ENCODE results near the gene URM1.

Gene URM1

DNA sequence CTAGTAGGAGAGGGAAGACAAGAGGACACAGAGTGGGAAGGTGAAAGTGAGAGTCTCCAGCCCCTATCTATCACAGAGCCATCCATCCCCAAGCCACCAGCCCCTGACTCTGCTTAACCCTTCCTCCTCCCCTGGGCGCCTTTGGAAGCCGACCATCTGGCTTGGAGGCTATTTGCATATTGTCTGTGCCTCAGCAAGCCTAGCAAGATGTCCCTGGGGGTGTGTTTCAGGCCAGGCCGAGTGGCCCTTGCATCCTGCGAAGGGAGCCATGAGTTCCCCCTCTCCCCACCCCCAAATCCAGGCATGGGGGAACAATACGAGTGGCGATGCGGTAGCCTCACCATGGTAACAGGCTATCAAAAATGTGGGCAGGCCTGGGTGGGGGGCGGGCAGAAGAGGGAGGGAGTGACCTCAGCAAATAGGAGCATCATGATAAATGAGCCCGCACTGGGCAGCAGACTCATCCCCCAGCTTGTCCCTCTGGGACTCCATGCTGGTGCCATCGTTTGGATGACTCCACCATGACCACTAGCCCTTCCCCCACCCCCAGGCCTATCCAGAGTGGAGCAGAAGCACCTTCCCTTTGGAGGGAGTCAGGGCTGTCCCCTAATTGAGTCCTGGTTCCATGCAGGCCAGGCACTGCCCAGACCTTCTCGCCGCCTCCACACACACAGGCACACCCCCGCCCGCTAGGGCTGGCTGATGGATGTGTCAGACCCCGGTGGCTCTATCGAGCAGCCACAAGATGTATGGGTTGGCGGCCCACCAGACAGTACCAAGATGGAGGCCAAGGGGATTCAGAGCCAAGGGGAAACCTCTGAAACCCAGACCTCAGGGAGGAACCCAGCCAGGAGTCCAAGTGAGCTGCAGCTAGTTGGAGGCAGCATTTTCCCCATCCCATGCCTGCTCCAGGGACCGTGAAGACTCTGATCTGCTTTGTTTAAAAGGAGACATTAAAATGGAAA lies 14.6 kb downstream of the URM1 start:
- FAIRE-seq (no peak), DNase-seq (ENCODE audit: insufficient read length, low spot score) (no peak)
- no peak for TF ChIP-seq POLR2A (IDR thresholded peaks at IDR 0.05; ENCODE audit: low read depth, low read length)

DNA sequence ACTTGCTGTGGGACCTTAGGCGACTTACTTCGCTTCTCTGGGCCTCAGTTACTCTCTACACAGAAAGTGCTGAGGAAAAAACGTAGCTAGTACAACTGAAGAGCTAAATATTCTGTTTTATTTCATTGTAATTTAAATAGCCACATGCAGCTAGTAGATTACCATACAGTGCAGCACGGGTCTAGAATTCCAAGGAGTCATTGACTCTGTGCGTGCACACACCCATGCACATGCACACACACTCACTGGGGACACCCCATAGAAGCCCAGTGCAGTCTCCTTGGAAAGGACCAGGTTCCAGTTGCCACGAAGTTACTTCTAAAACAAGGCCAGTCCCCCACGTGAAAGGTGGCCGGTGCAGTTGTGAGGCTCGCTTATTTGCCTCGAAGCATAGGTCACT lies 17.0 kb downstream of the URM1 start:
- no peak for TF ChIP-seq POLR2A (IDR thresholded peaks at IDR 0.05; ENCODE audit: low read depth, low read length)
- no peak for FAIRE-seq
- no peak for DNase-seq (ENCODE audit: insufficient read length, low spot score)

DNA sequence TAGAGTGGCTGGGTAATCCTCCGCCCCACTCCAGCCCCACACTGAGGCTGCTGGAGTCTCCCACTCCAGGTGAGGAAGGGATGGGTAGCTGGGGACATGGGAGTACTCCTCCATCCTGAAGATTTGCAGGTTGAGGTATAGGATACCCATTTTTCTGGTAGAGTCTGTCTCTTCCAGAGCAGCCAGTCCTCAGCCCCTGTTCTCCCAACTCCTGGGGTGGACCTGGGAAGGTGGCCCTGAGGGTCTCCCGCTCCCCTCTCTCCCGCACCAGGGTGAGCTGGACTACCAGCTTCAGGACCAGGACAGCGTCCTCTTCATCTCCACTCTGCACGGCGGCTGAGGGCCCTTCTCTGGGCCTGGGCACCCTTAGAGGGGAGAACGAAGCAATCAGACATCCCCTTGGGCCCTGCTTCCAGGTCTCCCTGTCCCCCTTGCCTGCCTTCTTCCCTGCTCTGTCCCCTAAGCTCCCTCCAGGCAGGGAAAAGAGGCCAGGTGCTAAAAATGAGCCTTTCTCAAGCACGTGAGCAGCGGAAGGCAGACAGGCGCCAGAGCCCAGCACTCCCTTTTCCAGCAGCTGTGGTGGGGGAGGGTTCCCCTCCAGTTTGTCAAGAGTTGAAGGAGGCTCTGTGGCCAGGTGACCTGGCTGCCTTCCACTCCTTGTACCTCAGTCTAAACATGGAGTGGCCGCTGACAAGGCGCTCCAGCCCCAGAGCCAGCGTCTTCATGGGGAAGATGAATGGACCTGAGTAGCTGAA lies 18.4 kb downstream of the URM1 start:
- no peak for DNase-seq (ENCODE audit: insufficient read length, low spot score)
- TF ChIP-seq POLR2A (IDR thresholded peaks at IDR 0.05; ENCODE audit: low read depth, low read length) = no peak
- no peak for FAIRE-seq

DNA sequence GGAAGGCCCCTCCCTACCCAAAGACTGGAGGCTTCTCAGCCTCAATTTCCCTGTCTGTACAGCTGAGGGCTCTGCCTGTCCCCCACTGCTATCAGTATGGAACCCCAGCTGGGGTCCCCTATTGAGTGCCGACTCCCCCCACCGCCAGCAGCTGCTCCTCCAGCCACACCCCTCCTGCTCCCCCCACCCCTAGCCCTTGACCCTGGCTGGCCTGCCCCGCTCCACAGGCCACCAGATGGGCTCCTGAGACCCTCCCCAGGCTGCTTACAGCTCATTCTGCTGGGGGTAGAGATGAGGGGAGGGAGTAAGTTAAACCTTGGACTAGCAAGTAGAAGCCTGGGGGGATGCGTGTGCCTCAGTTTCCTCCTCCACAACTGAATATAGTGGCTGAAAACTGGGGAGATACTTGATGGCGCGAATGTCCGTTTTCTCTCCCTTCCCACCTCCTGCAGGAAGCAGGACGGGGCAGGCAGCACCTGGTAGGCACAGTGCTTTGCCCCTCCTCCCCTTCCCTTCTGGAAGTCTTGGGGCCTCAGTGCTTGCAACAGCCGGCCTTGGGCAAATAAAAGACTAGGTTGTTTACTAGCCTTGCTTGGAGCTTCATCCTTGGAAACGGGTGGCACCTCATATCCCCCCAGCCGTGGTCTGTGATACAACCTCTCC lies 19.1 kb downstream of the URM1 start:
- TF ChIP-seq POLR2A (IDR thresholded peaks at IDR 0.05; ENCODE audit: low read depth, low read length) = no peak
- FAIRE-seq = no peak
- no peak for DNase-seq (ENCODE audit: insufficient read length, low spot score)

DNA sequence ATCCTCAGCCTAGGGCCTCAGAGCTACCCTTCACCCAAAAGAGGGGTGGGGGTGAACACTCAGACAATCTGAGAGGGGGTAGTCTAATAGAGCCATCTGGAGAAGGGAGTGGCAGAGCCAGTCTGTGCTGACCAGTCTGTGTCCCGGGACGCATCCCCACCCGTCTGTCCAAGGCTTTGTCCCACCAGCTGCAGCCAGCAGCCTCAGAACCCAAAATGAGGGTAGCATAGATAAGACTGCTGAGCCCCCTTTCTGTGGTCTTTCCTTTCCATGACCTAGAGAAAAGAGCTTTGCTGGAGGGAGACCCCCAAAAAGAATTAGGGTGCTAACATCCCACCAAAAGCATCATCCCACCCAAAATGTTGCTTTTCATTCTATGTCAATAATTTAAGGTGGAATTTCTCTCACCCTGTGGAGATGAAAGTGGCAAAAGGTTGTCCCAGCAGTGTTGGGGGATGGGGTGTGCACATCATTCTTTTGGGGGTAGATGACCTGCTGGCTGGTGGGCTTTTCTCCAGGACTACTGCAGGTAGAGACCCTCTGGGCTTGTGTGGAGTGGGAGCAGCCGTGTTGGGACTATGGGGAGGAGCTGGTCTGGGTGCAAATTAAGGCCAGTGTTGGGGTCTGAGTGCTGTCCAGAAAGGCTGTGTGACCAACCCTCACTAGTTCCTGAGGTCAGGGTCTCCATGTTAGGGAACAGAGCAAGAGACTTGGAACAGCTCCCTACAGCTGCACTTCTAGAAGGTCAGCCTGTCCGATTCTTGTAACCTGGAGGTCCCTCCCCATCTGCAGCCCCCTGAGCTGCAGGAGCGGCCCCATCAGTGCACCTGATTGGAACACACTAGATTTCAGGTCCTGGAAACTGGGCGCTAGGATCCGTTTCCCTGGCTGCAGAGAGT lies 19.9 kb downstream of the URM1 start:
- no peak for DNase-seq (ENCODE audit: insufficient read length, low spot score)
- TF ChIP-seq POLR2A (IDR thresholded peaks at IDR 0.05; ENCODE audit: low read depth, low read length) = no peak
- FAIRE-seq = no peak

DNA sequence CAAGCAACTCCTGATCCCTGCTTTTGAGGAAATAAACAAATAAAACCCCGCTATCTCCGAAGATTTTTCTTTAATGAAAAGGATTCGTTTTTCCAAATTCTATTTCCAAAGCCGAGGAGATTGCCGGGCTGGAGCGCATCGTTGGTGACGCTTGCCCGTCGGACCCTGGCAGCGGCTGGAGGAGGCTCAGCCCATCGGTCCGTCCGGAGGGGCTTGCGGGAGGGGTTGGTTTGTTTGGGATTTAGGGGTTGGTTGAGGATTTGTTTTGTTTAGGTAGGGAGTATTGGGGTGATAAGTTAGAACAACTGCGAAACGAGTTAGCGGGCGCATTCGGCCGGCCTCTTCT lies 20.8 kb downstream of the URM1 start:
- DNase-seq (ENCODE audit: insufficient read length, low spot score) = no peak
- TF ChIP-seq POLR2A (IDR thresholded peaks at IDR 0.05; ENCODE audit: low read depth, low read length) = no peak
- FAIRE-seq = no peak

DNA sequence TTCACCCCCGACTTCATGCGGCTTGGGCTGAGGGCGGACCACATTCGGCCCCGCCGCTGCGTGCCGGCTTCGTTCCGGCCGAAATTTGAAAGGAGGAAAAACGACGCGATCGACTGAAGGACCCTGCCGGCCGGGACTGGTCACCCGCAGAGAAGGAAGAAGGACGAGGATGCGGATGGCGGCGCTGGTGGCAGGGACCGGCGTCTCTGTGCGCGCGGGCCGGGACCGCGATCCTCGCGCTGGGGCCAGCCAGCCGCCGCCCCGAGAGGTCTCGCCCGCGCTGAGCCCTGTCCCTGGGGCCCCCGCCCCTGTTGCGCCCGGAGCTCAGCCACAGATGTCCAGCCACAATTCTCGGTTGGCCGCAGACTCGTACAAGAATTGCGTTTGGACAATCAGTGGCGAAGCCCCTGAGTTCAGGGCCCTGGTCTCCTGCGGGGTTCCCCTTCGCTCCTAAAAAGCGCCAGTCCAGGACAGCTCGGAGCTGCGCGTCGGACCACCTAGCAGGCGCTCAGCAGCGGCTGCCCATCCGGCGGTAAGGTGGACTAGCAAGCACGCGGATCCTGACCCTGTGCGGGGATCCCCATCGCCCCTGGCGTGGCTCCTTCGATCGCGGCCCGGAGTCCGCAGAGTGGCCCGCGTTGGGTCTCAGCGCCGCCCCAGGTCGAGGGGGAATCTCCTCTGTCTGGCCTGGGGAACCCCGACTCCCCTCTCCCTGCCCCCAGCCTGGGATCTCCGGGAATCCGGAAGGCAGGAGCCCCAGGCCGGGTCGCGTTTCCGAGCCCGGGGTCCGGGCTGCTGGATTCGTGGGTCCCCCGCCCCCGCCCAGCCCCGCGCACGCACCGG lies 21.3 kb downstream of the URM1 start:
- no peak for FAIRE-seq
- DNase-seq (ENCODE audit: insufficient read length, low spot score) = no peak
- no peak for TF ChIP-seq POLR2A (IDR thresholded peaks at IDR 0.05; ENCODE audit: low read depth, low read length)

DNA sequence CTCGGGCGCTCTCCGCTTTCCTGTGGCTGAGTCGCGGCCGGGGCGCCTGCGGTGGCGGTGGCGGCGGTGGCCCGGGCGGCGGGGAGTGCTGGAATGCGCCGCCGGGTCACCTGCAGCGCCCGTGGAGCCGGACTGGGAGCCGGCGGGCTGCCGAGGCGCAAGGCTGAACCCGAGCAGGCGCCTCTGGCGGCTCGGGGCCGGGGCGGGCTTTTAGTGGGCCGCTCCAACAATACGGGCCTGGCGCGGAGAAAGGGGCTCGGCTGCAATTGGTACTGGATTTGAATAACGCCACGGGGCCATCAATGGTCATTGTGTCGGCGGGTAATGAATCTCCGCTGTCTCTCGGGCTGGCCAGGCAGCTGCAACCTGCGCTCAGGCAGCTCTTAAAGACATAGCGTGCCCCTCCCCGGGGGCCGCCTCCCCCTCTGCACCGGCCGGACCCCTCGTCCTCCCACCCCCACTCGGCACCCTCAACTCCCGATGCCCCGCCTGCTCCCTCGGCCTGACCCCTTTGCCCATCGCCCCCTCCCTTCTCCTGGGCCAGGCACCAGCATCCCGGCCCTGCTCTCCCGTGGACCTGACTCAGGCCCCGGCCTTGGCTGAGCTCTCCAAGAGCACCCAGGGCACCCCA lies 22.1 kb downstream of the URM1 start:
- FAIRE-seq (no peak), DNase-seq (ENCODE audit: insufficient read length, low spot score) (no peak)
- TF ChIP-seq POLR2A (IDR thresholded peaks at IDR 0.05; ENCODE audit: low read depth, low read length) = no peak

DNA sequence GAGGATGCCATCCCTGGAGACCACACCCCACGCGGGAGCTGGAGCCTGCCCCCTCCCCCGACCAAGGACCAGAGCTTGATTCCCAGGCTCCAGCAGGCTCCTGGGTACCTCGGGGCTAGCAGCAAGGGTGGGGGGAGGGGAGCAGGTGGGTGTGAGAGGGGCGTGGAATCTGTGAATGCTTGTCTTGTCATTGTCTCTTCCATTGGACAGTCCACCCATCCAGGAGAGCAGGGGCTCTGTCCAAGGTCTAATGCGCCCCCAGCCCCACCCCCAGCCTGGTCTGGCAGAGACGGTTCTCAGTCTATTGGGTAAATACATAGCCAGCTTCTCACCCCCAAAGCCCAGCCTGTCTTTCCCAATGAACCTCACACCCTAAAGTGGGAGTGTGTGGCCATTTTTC lies 22.8 kb downstream of the URM1 start:
- no peak for TF ChIP-seq POLR2A (IDR thresholded peaks at IDR 0.05; ENCODE audit: low read depth, low read length)
- FAIRE-seq (no peak), DNase-seq (ENCODE audit: insufficient read length, low spot score) (no peak)

DNA sequence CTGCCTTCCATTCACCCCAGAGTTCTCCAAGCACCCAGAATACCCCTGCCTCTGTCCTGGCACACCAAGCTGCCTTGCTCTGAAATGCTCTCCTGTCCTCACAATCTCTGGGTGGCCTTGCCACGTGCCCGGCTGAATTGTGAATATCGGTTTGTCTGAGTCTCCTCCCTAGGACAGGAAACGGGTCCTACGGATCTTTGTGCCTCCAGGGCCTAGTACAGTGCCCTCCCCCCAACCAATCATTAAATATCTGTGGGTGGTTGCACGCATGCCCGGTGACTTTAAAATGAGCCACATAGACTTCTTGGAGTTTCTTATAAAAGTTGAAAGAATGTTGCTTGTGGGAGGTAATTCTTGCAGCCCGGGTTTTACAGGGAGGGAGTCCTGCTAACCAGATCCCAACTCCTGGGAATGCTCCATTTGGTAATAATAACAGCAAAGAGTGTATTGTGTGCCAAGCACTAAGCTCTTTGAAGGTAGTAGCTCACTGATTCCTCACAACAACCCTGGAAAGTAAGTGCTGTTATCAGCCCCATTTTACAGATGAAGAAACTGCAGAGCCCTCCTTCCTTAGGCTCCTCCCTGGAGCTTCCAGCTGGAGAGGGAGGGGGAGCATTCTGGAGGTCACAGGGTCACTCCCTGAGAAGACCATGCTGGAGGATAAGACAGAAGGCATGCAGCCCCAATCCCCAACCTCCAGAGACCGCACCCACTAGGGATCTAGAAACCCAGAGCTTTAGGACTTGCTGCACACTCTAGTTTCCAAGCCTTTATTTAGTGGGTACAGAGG lies 23.4 kb downstream of the URM1 start:
- FAIRE-seq (no peak), DNase-seq (ENCODE audit: insufficient read length, low spot score) (no peak)
- no peak for TF ChIP-seq POLR2A (IDR thresholded peaks at IDR 0.05; ENCODE audit: low read depth, low read length)

DNA sequence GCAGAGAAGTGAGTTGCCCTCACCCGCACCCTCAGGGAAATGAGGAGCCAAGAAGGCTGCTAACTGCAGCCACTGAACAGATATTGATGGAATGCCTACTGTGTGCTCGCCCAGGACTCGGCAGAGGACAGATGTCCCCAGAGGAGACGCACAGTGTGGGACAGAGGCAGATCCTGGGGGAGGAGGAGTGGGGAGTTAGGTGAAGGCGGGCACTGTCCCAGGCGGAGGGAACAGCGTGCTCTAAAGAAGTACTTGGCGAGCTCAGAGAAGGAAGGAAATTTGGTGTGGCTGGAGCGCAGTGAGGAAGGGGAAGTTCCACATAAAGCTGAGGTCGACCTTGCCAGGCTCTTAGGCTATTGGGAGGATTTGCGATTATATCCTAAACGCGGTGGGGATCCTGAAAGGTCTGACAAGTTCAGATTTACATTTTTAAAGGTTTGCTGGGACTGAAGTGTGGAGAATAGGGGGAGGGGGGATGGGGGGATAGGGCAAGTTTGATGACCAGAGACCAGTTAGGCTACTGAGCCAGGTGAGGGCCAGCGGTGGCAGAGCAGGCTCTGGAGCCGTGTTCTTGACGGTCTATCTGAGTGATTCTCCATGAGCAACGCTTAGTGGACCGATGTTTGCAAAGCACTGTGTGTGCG lies 25.9 kb downstream of the URM1 start:
- DNase-seq (ENCODE audit: insufficient read length, low spot score) (no peak), FAIRE-seq (no peak)
- TF ChIP-seq POLR2A (IDR thresholded peaks at IDR 0.05; ENCODE audit: low read depth, low read length) = no peak
